HuH-7.5 (cell line): ENCODE data around the gene CDSN.

Experiments used
- DNase-seq: peaks from one replicate; pipeline ENCODE4 v3.0.0; 2011; ENCODE audit warnings: low spot score

Gene CDSN

DNA sequence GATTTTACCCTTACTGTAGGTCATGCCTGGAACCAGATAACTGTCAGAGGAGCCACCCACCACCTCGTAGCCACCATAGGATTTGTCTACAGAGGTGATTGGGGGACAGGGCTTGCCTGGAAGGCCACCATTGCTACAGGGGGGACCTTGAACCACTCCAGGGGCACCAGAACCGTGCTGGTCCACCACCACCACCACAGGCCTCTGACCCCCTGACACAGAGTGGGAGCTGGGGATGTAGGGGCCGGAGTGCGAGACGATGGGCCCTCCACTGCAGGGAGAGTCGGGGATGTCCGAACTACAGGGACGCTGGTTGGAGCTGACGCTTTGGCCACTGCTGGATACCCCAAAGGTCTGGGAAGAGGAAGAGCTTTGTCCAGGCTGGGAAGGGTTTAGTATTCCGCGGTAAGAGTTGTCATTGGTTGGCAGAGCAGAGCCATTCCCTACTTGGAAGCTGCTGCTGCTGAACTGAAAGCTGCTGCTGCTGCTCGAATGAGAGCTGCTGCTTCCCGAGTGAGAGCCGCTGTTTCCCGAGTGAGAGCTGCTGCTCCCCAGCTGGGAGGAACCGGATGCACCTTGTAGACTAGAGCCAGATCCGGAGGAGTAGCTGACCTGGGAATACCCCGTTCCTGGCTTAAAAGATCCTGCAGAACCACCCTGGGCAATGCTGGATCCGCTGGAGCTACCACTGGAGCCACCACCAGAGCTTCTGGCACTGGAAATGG, 3.4 kb downstream of the CDSN start:
- DNase-seq: no peak

DNA sequence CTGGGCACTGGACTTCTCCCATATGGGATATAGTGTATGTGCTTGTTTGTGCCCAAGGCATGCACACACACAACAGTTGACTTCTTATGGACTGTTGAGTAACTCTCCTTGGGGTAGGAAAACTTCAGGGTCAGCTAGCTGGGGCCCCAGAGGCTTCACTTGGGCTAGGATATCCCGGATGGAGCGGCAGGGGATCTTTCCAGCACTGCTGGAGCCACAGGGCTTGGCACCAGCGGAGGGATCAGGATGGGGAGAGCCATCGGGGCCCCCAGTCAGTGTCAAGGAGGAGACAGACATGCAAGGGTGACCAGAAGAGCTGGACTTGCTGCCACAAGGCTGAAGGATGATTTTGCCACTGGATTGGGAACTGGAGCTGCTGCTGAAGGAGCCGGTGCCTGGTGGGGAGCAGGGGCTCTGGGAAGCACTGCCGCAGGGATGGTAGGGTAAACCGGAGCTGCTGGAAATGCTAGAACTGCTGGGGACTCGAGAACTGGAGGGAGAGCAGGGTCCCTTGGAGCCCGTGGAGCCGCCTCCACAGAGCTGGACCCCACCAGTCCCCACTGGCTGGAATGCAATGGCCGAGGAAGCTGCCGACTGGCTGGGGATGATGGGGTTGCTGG, 4.2 kb downstream of the CDSN start:
- no peak for DNase-seq

DNA sequence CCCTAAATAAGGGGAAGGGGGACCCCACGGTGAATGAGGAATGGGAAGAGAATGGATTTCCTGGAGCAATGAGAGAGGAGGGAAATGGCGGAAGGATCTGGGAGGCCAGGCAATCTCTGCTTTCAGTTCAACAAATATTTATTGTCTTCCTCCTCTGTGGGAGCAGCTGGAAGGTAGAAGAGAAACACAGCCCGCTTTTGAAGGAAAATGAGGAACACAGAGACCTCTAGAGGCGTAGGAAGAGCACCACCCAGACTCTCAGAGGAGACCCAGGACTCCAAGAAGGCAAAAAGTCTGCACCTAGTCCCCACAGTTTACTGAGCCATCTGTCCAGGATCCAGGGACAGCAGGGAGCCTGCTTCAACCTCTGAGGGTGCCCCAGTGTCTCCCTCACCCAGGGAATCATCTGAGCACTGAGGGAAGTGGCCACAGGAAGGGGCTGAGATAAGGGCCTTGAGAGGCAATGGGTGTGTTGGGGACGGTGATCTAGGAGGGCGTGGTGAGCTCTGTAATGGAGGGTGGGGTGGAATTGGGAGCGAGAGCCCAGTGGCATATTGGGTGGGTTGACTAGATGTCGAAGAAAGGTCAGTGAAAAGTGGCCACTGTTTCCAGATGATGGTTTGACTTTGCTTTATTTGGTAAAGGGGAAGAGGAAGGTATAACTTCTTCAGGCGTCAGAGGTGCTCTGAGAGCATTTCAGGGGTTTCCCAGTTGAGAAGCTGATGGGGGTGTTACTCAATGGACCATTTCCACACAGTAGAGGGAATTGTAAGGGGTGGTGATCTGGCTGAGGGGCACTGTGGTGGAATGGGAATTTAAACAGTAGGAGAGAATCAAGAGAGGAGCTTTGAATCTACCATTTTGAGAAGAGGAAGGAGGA, 5.0 kb downstream of the CDSN start:
- DNase-seq: no peak

DNA sequence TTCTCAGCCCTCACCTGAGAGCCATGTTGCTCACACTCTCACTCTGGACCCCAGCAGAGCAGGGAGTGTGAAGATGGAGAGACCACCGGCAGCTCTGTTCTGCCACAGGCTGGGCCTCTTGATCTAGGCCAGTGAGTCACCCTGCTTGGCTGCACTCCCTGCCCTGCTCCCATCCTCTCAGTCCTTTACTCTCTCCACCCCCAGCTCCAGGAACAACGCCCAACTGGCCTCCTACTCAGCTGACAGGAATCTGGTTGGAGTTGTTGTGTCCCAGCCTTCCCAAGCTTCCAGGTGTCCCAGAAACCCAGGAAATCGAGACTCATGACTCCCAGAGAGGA, 5.7 kb downstream of the CDSN start, which contains the start of gene PSORS1C1:
TSS of gene PSORS1C1 (plus strand) at position 260 of the 338 bp plus-strand sequence. CDS start 14,833 bp downstream, outside the sequence.
- DNase-seq: no peak

DNA sequence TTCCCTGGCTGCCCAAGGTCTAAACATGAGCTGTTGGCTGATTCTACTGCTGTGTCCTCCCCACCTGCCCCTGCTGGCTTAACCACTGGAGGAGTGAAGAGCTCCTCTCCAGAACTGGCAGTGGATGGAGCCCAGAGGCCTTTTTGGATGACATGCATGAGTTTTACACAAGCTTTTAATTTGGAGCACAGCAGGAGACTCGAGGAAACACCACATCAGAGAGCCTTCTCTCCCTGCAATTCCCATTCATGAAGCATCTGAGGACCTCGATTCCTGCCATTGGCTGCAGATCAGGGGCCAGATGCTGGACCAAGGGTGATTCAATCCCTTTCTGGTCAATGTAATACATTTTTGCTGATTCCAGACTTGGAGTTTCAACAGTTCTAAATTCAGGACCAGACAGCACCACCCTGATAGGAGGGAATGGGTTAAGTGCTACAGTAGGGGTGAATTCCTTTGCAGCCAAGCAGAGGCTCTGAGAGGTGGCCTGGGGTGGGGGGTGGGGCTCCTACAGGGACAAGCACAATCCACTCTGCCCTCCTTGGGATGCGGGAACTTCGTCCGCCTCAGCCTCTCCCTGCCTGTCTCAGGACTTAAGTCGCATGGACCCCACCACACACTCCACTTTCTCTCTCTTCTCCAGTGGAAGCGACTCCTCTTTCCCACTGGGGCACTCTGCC, 6.2 kb downstream of the CDSN start:
- DNase-seq: no peak

DNA sequence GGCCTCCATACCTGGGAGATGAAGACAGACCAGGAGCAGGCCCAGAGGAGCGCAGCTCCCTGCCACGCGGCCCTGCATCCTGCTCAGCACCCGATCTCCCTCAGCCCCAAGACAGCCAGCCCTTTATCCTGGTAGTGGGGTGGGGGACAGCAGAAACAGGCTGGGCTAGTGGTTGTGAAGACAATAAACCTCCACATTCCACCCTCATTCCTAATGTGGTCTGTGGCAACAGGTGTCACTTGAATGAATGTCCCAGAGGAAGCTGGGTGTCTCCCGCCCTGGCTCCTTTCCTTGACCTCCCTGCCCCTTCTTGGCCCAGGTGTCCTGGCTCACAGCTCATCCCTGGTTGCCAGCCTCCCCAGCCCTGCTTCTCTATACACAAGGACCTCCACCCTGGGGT, 7.8 kb downstream of the CDSN start, which contains the start of gene C6orf15:
TSS of gene C6orf15 (minus strand) at position 98 of the 400 bp plus-strand sequence. CDS start at position 78, 20 bp downstream.
- no peak for DNase-seq

DNA sequence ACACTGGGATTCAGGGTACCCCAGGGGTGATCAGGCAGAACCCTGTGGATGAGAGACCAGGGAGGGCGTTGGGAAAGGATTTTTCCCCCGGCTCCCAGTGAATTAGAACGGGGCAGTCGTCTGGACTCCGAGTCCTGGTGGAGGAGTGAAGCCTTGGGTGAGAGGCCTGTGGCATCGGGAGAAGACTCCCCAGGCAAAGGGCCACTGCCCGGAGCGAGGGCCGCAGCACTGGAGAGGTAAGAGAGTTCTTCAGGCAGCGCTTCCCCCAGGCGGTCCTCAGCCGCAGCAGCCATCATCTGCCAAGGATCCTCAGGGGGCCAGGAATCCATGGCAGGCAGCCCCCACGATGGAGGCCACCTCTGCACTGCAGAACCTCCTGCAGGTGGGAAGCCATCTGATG, 8.5 kb downstream of the CDSN start:
- no peak for DNase-seq

DNA sequence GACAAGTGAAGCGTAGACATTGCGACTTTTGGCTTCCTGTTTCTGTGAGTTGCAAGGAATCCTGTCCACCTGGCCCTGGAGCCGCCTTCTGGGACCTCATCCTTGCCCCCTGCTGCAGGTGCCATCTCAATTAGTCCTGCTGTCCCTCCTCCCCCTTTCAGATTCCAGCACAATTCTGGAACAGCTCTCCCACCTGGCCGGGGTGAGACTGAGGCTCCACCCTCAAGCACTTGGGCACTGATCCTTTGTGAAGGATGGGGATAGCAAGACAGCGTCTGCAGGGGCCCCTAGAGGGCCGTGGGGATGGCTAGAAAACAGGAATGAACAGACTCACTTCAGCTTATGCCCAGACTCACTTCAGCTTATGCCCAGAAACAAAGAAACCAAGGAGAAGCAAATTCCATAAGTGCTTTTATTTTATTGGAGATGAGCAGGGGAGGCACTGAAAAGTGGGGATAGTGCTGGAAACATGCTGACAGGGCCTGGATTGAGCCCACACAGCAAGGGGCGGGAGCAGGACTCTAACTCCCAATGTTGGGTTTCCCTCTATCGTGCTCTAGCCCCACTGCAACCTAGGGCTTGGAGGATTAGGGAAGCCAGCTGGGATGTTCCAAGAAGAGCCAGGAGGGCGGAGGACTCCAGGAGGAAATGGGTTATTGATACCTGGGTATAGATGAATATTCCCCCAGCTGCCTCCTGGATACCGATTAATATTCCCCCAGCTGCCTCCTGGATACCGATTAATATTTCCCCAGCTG, 9.2 kb downstream of the CDSN start:
- DNase-seq: no peak

DNA sequence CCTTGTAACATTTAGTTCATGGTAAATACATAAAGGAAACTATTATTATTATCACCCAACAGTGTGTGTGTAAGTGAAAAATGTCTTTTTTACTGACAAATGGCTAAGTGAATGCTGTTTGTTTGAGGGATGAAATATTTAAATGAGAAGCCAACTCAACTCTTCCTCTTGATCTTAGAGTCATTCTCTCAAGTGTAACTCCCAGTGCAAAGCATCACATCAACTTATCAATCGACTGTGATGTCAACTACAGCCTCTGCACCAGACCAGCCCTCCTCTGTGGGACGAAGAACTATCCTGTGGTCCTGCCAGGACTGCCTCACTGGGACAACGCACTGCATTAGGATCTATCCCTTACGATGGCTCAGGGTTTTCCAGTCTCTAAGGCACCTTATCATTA, 13.2 kb downstream of the CDSN start:
- DNase-seq: no peak

DNA sequence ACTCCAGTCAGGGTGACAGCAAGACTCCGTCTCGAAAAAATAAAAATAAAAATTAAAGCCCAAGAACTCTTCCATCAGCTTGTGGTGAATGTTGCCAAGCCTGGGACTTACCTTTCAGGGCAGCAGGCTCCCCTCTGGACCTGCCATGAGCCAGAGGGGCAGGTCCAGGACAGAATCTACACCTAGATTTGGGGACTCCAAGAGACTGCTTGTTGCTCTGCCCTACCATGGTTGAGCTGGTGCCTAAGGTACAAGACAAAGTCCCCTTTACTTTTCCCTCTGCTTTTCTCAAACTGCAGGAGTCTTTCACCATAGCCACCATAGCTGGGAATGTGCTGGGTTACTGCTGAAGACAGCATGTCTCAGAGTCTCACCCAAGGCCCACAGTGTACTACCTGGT, 17.1 kb downstream of the CDSN start:
- DNase-seq: no peak

DNA sequence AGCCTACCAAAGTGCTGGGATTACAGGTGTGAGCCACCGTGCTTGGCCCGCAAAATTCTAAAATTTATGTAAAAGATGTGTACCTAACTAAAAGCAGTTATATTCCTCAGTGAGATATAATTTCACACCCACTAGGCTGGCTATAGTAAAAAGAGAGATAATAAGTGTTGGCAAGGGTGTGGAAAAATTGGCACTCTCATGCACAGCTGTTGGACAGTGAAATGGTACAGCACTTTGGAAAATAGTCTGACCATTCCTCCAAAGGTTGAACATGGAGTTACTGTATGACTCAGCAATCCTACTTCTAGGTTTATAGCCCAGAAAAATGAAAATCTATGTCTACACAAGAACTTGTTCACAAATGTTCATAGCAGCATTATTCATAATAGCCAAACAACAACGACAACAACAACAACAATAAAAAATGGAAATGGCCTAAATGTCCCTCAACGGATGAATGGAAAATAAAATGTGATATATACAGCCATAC, 21.8 kb downstream of the CDSN start:
- DNase-seq: no peak

DNA sequence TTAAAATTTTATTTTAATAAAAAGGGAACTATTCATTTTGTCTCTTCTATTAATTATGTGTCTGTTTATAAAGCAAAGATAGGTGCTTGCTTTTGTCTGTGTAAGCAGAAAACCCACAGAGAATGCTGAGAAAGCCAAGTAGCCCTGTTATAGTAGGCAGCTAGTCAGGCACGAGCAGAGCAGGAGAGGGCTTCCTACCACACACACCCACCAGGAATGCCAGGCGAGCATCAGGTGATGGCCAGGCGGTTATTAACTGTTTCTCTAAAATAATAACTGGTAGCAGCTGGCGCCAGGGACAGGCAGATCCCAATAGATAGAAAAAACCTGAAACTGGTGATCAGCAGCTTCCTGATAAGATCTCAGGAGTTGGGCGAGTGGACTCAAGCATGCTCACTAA, 23.6 kb downstream of the CDSN start:
- DNase-seq: no peak

DNA sequence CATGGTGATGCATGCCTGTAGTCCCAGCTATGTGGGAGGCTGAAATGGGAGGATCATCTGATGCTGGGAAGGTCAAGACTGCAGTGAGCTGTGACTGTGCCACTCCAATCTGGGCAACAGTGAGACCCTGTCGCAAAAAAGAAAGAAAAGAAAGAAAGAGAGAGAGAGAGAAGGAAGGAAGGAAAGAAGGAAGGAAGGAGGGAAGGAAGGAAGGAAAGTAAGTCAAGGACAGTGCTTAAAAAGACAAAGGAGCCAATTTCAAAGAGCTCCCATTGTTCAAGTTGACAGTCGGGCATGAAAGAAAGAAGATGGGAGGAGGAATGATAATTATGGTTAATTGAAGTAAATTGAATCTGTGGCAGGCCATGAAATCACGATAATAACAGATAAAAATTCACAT, 24.0 kb downstream of the CDSN start:
- DNase-seq: no peak

DNA sequence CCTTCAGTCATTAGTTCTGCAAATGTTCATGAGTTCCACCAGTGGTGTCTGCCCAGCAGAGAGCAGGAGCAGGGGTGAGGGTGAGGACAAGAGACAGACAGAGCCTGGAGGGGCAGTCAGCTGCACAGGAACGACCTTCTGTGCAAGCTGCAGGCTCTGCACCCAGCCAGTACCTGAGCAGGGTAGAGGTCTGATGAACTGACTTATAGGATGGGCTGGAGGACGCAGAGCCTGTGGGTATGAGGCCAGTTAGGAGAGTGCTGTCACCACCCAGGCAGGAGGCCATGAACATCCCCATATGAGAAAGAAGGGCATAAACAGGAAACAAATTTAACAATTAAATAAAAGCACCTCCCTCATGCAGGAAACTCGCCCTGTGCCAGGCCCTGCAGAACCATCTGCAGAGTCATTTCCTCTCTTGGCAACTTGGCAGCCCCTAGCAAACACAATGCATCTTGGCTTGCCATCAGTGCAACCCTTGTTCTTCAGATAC, 25.8 kb downstream of the CDSN start:
- DNase-seq: no peak

DNA sequence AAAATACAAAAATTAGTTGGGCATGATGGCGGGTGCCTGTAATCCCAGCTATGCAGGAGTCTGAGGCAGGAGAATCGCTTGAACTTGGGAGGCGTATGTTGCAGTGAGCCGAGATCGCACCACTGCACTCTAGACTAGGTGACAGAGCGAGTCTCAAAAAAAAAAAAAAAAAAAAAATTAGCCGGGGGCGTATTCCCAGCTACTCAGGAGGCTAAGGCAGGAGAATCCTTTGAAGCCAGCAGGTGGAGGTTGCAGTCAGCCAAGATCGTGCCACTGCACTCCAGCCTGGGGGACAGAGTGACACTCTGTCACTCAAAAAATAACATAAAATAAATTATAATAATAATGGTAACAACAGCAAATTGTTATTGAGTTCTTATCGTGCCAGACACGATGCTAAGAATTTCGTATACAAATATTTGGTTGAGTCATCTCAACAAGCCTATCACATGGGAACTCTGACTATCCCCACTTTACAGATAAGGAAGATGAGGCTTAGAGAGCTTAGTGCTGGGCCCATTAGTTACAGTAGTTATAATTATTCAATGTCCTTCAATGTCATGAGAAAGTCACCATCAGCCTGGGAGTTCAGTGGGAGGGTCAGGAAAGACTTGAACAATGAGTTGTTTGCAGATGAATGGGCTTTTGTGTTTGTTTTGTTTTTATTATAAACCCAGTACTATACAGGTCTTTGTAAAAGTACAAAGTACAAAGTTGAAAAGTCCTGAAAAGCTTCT, 27.3 kb downstream of the CDSN start:
- no peak for DNase-seq

DNA sequence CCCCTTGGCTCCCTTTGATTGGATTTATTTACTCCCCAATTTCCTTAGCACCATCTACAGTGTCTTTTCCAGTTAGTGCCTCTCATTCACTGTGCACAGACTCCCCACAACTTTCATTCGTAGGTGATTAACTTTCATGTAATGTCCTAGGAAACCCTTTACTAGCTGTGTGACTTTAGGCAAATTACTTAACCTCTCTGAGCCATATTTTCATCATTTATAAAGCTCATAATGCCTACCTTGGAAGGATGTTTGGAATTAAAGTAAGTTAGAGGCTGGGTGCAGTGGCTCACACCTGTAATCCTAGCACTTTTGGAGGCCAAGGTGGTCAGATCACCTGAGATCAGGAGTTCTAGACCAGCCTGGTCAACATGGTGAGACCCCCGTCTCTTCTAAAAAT, 28.0 kb downstream of the CDSN start:
- DNase-seq: no peak

DNA sequence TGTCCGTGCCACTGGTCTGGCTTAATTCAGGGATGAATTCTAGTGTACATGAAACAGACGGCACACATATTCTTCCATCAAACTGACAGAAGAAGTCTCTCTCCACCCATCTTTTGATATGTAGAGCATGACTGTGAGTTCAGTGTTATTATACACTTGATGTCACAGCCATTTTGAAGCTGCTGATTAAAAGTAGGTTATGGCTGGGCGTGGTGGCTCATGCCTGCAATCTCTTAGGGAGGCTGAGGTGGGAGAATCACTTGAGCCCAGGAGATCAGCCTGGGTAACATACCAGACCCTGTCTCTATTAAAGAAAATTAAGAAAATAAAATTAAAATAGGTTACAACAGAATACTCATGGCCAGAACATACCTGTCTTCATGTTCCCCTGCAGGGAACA, 28.6 kb downstream of the CDSN start:
- DNase-seq: no peak

DNA sequence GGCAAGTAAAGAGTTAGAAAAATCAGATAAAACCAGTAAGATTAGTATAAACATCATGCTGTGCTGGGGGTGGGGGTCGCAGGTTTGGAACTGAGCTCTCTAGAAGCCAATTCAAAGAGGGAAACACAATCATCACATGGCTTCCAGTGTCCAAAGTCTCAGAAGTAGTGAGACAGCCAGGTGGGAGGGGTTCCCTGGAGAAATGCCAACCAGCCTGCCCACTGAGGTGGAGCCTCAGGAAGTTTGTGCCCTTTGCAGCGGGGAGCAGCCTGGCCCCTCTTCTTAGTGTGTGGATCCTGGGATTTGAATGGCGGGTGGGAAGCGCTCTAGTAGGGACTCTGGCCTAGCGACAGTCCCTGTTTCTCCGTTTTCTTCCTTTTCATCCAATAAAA, 29.3 kb downstream of the CDSN start:
- DNase-seq: no peak

DNA sequence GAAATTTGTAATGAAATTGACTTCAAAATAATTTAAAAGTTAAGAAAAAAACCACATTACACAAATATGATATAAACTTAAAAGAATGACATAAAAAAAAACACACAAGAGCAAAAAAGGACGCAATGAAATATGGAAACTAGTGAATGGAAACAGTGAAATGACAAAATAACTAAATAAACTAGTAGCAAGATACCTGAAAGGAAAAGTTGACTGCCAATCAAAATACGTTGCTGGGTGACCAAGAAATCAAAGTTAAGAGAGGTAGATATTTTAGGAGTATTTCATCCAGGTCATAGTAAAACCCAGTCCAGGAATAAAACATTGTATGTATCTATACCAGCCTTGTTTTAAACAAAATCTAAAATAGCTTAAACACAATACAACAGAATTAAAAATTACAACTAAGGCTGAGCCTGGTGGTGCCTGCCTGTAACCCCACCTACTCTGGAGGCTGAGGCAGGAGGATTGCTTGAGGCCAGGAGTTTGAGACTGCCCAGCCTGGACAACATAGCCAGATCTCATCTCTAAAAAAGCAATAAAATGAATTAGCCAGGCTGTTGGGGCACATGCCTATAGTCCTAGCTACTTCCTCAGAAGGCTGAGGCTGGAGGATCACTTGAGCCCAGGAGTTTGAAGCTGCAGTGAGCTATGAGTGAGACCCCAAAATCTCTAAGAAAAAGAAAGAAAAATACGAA, 29.8 kb downstream of the CDSN start:
- no peak for DNase-seq
